Germinal center (tissue), 1 donor: ENCODE data around the gene OR8J1.
"Not testable (repeated sequence)": the region's sequence is repeated elsewhere in the genome, so short reads cannot be mapped to it uniquely, and the experiment has no call there.

Experiments
- DNase-seq: peaks from one replicate; pipeline ENCODE4 v3.0.0; 2012; ENCODE audit warnings: mixed read lengths, low spot score

OR8J1 gene, protein sequence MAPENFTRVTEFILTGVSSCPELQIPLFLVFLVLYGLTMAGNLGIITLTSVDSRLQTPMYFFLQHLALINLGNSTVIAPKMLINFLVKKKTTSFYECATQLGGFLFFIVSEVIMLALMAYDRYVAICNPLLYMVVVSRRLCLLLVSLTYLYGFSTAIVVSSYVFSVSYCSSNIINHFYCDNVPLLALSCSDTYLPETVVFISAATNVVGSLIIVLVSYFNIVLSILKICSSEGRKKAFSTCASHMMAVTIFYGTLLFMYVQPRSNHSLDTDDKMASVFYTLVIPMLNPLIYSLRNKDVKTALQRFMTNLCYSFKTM

DNA sequence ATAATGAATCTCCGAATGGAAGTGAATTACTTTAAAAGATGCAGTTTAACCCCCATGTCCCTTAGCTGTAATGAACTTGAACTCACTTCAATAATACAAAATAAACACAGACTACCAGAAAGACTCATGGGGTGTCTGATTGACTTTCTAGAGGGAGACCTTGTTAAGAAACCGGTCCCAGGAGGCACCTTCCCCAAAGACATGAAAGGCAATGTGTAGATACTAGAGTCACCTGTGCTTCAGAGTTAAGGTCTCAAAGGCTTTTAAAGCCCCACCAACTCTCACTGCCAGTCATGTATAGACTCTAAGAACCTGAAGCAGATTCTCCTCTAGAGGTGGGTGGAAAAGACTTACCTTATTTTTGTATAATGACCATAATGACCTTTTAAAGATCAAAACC, at the start of gene OR8J1:
TSS of gene OR8J1 (plus strand) at position 301 of the 400 bp plus-strand sequence. CDS start 5,956 bp downstream, outside the sequence.
- DNase-seq: no peak

DNA sequence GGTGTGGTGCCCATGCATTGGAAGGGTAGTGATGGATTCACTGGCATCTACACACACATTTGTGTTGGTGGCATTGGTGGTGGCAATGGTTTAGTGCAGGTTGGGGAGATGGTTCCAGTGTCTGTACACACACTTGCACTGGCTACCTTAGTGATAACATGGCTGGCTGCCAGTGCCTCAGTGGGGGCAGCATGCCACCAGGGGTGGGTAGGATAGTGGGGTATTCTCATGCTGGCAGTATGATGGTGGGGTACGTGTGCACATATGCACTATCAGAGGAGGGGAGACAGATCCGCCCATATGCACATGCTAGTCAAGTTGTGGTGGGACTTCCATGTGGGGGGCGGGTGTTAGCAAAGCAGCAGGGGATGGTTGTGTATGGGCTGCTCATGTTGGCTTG, 46.3 kb upstream of the OR8J1 start:
- no peak for DNase-seq

DNA sequence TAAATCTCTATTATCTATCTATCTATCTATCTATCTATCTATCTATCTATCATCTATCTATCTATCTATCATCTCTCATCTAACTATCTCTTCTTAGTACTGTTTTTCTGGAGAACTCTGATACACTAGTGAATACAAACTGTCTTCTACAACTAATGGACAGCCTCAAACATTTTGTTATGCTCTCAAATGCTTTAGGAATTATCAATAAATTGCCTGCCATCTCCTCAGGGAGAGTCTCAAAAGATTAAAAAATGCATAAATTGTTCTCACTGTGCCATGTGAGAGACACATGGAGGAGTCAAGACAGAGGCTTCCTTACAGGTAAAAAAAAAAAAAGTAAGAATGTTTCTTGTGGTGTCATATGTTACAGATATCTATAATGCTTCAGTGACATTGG, 39.2 kb upstream of the OR8J1 start, which contains the start of gene OR8K3:
TSS of gene OR8K3 (plus strand) at position 301 of the 400 bp plus-strand sequence. CDS start 3,163 bp downstream, outside the sequence.
- no peak for DNase-seq

DNA sequence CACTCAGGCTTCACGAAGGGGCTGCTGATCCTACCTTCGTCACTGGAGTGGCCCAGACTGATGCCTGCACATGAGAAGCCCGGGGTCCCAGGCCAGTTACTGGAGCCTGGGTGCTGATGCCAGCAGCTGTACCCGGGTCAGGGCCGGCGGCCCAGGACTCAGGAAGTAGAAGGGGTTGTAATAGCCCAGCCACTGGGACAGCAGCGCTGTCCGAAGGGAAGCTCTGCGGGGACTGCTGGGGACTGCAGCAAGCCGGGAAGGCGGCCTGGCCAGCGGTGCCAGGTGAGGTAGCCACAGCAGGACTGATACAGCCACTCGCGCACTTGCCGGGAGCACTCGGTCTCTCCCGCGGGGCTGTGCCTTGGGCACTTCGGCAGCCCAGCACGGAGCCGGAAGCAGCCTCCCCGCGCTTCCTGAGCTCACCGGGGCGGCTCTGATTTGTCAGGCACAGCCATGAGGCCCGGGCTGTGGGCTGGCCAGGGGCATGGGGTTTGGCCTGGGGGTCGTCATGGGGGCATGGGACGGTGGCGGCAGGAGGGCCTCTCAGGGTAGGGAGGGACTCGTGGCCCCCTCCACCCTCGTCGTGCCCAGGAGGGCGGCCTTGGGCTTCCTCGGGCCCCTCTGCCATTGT, 22.1 kb upstream of the OR8J1 start:
- DNase-seq: no peak

DNA sequence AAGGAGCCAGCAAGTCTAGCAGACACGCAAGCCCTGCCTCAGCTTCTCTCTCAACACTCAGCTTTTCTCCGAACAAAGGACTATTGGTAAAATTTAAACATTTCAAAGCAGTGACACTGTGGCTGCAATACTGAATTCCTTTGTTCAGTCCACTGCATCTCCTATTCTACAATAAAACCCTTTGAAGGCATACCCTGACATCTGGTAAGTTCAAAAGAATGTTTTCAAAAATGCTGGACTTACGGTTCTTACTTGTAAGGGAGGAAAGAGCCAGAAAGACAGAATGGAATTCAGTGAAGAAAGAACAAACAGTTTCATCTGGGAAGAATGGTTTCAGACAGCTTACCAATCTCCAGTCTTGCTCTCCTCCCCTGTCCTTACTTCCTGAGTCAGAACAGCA, 20.9 kb upstream of the OR8J1 start:
- no peak for DNase-seq

DNA sequence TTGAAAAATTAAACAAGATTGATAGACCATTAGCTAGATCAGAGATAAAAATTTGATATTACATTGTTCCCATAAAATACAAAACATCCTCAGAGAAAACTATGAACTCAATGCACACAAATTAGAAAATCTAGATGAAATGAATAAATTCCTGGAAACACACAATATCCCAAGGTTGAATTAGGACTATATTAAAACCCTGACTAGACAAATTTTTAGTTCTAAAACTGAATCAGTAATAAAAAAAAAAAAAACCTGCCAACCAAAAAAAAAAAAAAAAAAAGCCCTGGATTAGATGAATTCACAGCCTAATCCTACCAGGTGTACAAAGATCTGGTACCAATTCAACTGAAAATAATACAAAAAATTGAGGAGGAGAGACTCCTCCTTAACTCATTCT, 13.8 kb upstream of the OR8J1 start:
- DNase-seq: no peak

DNA sequence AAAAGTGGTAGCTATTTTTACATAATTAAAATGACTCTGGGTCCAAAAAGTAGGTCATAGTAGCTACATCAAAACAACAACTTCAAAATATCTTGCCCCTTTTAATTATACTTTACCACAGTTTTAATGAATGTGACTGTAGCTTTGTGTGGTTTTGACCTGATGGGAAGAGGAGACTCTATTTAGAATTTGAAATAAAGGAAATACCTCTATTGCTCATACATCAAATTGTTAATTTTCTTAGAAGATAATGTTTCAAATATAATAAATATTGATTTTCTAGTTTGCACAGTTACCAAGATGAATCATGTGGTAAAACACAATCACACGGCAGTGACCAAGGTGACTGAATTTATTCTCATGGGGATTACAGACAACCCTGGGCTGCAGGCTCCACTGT, 8.4 kb upstream of the OR8J1 start, which contains the start of gene OR8K1:
TSS of gene OR8K1 (plus strand) at position 301 of the 400 bp plus-strand sequence. CDS start at position 301, 0 bp downstream.
- no peak for DNase-seq

DNA sequence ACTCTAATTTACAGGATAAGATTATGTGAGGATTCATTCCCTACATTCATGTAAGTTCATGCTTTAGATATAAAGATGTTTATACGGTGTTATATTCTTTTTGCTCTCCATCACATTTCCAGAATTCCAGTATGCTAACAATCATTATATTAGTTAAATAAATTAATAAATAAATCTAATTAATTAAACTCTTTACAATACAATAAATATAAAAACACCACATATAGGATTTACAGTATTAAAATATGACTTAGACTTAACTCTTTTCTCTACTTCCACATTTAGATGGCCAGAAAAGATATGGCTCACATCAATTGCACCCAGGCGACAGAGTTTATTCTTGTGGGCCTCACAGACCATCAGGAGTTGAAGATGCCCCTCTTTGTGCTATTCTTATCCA, 21.2 kb downstream of the OR8J1 start, which contains the start of gene OR8U1:
TSS of gene OR8U1 (plus strand) at position 301 of the 400 bp plus-strand sequence. CDS start at position 301, 0 bp downstream.
- no peak for DNase-seq

DNA sequence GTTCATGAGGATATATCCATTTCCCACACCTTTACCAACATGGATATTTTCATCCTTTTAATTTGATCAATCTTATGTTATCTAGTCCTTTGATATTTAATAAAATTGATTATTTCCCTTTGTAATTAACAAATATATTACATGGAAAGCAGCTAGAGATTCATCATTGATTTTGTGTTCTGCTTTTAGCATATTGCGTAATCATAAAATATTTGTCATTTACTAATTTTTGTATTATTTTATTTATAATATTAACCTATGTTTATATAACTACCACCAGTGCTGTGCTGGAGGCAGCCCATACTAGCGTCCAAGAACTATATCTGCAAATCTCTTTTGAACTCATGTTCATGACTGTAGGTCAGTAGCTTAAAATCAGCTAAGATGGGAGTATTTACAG, 26.0 kb downstream of the OR8J1 start:
- no peak for DNase-seq

DNA sequence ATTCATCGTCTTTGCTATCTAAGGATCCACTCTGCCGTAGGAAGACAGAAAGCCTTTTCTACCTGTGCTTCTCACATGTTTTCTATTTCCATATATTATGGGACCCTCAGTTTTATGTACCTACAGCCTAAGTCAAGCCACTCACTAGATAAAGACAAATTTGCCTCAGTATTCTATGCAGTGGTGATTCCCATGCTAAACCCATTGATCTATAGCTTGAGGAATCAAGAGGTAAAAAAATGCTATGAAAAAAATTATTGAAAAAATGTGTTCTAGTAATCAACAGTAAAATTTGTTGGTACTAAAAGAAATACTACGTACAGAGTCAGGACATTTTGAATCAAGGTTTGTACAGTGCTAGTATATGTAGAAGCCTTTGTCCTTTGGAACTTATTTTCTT, 40.3 kb downstream of the OR8J1 start:
- DNase-seq: no peak

DNA sequence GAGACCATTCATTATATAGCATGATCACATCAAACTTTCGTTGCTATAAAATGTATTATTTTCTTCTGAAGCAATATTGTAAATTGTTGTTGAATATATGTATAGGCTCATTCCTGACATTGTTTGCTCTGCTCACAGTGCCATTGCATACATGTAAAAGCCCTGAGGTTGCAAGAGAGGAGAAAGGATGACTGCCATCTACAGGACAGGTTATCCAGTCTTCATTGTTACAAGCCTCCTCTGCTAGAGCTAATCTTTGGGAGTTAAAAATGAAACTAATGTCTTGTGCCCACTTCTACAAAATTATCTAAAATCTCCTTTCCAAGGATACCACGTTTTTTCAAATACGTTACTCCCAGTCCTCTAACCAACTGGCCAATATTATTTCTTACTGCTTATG, 42.0 kb downstream of the OR8J1 start:
- DNase-seq: no peak

DNA sequence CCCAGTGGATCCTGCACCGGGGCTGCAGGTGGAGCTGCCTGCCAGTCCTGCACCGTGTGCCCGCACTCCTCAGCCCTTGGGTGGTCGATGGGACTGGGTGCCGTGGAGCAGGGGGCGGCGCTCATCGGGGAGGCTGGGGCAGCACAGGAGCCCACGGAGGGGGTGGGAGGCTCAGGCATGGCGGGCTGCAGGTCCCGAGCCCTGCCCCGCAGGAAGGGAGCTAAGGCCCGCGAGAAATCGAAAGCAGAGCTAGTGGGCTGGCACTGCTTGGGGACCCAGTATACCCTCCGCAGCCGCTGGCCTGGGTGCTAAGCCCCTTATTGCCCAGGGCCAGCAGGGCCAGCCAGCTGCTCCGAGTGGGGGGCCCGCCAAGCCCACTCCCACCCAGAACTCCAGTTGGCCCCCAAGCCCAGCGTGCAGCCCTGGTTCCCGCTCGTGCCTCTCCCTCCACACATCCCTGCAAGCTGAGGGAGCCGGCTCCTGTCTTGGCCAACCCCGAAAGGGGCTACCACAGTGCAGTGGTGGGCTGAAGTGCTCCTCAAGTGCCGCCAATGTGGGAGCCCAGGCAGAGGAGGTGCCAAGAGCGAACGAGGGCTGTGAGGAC, 47.9 kb downstream of the OR8J1 start:
- DNase-seq: not testable (repeated sequence)

DNA sequence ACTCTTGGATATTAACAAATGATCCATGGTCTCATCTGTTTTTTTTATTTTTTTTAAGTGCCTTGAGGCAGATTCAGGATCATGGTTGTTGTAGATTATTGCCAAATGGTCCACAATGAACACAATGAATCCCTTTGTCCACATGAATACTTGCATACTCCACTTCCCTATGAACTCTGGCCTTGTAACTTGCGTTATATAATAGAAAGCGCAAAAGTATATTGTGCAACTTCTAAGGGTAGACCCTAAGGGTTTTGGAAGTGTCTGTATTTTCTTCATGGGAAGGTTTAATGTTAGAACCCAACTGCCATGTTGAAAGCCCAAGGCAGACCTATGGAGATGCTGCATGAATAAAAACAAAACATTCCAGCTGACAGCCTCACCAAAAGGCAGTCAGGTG, 50.3 kb downstream of the OR8J1 start:
- DNase-seq: no peak

DNA sequence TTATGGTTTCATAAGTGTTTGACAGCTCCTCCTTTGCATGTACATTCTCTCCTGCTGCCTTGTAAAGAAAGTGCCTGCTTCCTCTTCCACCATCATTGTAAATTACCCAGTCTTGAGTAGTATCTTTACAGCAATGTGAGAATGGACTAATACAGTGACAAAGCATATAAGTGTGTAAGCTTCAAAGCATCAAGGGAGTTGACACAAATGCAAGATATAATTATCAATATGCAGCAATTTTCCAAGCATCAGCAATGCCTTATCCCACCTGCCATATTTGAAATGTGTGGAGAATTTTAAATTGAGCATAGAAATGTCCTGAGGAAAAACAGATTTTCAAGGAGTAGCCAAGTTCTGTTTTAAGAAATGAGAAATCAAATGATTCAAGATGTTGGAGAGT, 56.7 kb downstream of the OR8J1 start:
- DNase-seq: no peak
